PFSK-1 (cell line): Measurements from ENCODE around the gene CUL4A.

Experiments
- FOXP2 ChIP-seq: optimal IDR thresholded peaks from 2 replicates; pipeline ENCODE3; 2011; ENCODE audit warnings: borderline replicate concordance, control low read depth, inconsistent platforms; ENCODE audit not compliant: insufficient read depth; ENCODE audit errors: extremely low read length, extremely low read depth
- POLR2AphosphoS5 ChIP-seq: IDR thresholded peaks from 2 replicates; pipeline ENCODE4 v1.6.1; 2012; ENCODE audit warnings: low read depth, mild to moderate bottlenecking, control low read depth, low read length, moderate library complexity
- REST ChIP-seq, 2 experiments: IDR thresholded peaks; 2 replicates each; pipeline versions ENCODE4 v1.6.1 to v1.8.0; 2011 to 2012; ENCODE audit warnings: low read depth in 2 of 2, low read length in 2 of 2, control low read depth in 1 of 2, inconsistent platforms in 1 of 2, mild to moderate bottlenecking in 1 of 2, moderate library complexity in 1 of 2; ENCODE audit not compliant: insufficient read depth in 1 of 2
- SIN3A ChIP-seq: IDR thresholded peaks from 2 replicates; pipeline ENCODE4 v1.6.1; 2012; ENCODE audit warnings: mild to moderate bottlenecking, low read length, moderate library complexity, borderline replicate concordance; ENCODE audit not compliant: insufficient read depth
- TAF1 ChIP-seq: IDR thresholded peaks from 2 replicates; pipeline ENCODE4 v1.6.1; 2012; ENCODE audit warnings: low read length, control low read depth, borderline replicate concordance; ENCODE audit not compliant: insufficient read depth

GRCh38 chr13:113232208-113233003, 23.0 kb downstream of the CUL4A start:
- no peak for TF ChIP-seq REST (IDR thresholded peaks at IDR 0.05; ENCODE audit: insufficient read depth in 1 of 2, low read depth in 2 of 2, low read length in 2 of 2)
- TF ChIP-seq POLR2AphosphoS5: no peak
- no peak for TF ChIP-seq TAF1
- no peak for TF ChIP-seq SIN3A
- TF ChIP-seq FOXP2: no peak
